Dendritic cell treated with granulocyte-macrophage colony-stimulating factor and Interleukin-4, amounts not matched to agents 40 ng/mL and 50 ng/mL, for 4 days (primary cell): ENCODE results near the gene ST3GAL5.

Source experiments
- H3K27ac Mint-ChIP-seq: one replicate; pipeline ENCODE4 v1.8.0; 2022; ENCODE audit warnings: mild to moderate bottlenecking, mixed read lengths
- H3K27me3 Mint-ChIP-seq: one replicate; pipeline ENCODE4 v1.8.0; 2022; ENCODE audit warnings: mild to moderate bottlenecking, mixed read lengths
- H3K36me3 Mint-ChIP-seq: one replicate; pipeline ENCODE4 v1.8.0; 2022; ENCODE audit warnings: low read depth, mixed read lengths
- H3K4me1 Mint-ChIP-seq: one replicate; pipeline ENCODE4 v1.8.0; 2022; ENCODE audit warnings: low read depth, mixed read lengths
- H3K4me3 Mint-ChIP-seq: one replicate; pipeline ENCODE4 v1.8.0; 2022; ENCODE audit warnings: mild to moderate bottlenecking, moderate library complexity, mixed read lengths
- H3K9me3 Mint-ChIP-seq: one replicate; pipeline ENCODE4 v1.8.0; 2022; ENCODE audit warnings: mixed read lengths
- intact Hi-C: fragments of 100-400 bp; cut with micrococcal nuclease; formaldehyde crosslinking; loops from one replicate; pipeline ENCODE4 v1.15.0; 2022

ST3GAL5 gene

DNA sequence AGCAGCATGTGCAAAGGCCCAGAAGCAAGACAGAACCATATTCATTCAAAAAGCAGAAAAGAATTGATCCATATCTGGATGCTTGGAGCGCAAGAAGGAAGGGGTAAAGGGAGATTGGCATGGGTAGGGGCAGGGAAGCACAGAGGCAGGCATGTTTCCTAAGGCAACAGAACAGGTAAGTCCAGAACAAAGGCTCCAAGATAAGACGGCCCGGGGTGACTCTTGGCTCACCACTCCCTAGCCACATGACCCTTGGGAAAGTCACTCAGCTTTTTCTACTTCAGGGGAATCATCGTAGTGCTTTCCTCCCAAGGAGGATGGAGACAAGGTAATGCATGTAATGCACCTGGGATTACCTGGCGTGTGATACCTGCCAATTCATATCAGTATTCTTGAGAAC is 37.7 kb upstream of the ST3GAL5 start:
- H3K9me3 Mint-ChIP-seq, result no peaks in the 10 kb centered on the region
- intact Hi-C loops, result no loop called here
- H3K36me3 Mint-ChIP-seq, result no peaks in the 10 kb centered on the region
- peaks cover 11% of the 10 kb centered on the region for H3K4me1 Mint-ChIP-seq
- H3K27ac Mint-ChIP-seq, result no peak overlapping the region
- peaks cover 11% of the 10 kb centered on the region for H3K27me3 Mint-ChIP-seq
- H3K4me3 Mint-ChIP-seq, result no peak overlapping the region

DNA sequence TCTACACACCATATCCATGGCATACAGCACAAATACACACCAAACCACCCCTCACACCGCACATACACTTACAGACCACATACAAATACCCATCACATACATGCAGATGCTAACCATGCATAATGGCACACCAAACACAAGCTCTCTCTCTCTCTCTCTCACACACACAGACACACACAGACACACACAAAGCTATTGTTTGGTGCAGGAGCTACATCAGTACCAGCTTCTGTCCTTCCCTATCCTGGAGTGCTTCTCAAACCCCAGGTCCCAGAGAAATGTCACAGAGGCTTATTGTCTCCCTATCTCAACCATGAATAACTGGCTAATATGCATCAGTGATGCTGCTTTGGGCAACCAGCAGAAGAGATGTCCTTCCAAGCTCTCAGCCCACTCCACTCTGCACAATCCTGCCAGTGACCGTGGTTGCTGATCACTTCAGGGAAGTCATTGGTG is 36.5 kb upstream of the ST3GAL5 start:
- Mint-ChIP-seq H3K4me1 (peaks cover 11% of the 10 kb centered on the region), H3K4me3 (no peak overlapping the region), H3K9me3 (no peaks in the 10 kb centered on the region), H3K36me3 (no peaks in the 10 kb centered on the region), H3K27ac (no peak overlapping the region), H3K27me3 (peaks cover 11% of the 10 kb centered on the region)
- intact Hi-C loops, result no loop called here

DNA sequence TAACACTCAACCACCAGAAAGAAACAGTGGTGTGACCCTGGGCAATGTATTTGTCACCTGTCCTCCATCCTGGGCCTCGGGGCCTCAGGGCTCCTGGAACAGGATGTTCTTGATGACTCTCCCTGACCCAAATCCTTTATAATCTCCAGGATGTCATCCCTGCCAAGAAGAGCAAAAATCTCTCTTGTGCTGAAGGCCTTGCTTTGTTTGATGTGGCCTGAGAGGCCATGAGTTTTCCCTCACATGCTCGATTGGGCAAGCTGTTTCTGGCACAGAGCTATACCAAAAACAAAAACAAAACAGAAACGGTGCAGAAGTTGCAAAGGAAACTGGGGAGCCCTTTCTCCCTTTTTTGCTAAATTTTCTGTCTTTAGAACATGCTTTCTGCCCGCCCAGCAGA is 35.7 kb upstream of the ST3GAL5 start:
- H3K4me1 Mint-ChIP-seq, result peaks cover 14% of the 10 kb centered on the region
- H3K4me3 Mint-ChIP-seq, result no peak overlapping the region
- H3K9me3 Mint-ChIP-seq, result no peaks in the 10 kb centered on the region
- H3K36me3 Mint-ChIP-seq, result no peaks in the 10 kb centered on the region
- no peak overlapping the region for H3K27ac Mint-ChIP-seq
- peaks cover 9% of the 10 kb centered on the region for H3K27me3 Mint-ChIP-seq
- intact Hi-C loops, result no loop called here

DNA sequence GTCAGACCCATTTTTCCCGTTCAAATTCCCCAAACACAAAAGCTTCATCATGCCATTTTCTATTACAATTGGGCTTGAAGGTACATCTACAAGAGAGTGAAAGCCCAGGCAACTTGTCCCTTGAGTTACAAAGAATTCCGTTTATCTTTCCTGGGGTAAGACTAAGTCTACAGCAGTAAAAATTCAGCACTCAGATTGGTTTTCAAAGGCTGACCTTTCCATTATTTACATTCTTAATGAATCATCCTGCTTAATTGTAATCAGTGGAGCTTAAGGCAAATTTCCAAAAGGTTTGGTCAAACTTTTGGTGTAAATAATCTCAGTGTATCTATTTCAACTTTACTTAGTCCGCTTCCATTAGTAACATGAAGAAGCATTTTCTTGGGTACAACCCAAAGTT is 33.4 kb upstream of the ST3GAL5 start:
- Mint-ChIP-seq H3K9me3 (no peaks in the 10 kb centered on the region), H3K27me3 (no peaks in the 10 kb centered on the region), H3K36me3 (no peaks in the 10 kb centered on the region), H3K4me3 (no peak overlapping the region), H3K27ac (no peak overlapping the region), H3K4me1 (peaks cover 10% of the 10 kb centered on the region)
- intact Hi-C loops, result no loop called here

DNA sequence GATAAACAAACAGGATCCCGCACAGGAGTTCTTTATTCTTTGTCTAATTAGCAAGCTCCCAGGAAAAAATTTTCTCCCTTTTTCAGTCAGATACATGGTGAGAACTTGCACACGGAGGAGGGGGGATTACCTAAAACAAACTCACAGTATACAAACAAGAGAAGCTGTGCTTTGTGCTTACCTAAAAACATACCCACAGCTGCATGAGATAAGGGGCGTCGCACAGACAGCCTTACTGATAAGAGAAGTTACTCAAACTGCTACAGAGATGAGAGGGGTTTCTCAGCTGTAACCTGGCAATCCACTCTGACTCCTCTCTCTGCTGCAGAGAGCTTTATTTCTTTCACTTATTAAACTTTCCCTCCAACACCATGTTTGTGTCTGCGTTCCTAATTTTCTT is 32.9 kb upstream of the ST3GAL5 start:
- Mint-ChIP-seq H3K9me3 (no peaks in the 10 kb centered on the region), H3K4me3 (no peak overlapping the region), H3K4me1 (peaks cover 10% of the 10 kb centered on the region), H3K27ac (no peak overlapping the region), H3K36me3 (no peaks in the 10 kb centered on the region), H3K27me3 (no peaks in the 10 kb centered on the region)
- intact Hi-C loops, result no loop called here

DNA sequence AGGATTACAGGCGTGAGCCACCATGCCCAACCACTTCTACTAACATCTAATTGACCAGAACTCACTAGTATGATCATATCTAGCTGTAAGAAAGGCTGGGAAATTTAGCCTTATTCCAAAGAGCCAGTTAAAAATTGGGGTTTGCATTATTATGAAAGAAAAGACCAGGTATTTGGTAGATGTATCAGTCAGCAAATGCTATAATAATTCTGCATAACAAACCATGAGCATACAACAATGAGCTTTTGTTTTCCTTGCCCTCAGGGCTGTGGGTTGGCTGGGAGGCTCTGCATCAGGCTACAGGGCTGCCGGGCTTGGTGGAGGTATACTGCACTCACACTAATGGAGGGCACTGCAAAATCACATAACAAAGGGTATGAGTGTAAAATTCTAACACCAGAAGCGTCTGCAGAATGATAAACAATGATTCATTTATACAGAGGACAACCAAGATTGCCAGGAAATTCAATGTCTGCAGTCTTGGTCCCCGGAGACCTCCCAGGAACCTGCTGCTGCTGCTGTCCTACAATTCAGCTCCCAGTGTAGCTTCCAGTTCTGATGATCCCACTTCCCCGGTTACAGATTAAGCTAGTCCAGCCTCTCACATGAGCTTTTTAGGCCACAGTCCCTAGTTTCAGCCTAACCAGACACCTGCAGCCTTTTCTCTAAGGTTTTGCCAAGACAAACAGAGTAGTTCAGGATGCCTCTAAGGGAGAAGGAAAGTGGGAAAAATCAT is 32.2 kb upstream of the ST3GAL5 start:
- H3K27ac Mint-ChIP-seq, result no peak overlapping the region

DNA sequence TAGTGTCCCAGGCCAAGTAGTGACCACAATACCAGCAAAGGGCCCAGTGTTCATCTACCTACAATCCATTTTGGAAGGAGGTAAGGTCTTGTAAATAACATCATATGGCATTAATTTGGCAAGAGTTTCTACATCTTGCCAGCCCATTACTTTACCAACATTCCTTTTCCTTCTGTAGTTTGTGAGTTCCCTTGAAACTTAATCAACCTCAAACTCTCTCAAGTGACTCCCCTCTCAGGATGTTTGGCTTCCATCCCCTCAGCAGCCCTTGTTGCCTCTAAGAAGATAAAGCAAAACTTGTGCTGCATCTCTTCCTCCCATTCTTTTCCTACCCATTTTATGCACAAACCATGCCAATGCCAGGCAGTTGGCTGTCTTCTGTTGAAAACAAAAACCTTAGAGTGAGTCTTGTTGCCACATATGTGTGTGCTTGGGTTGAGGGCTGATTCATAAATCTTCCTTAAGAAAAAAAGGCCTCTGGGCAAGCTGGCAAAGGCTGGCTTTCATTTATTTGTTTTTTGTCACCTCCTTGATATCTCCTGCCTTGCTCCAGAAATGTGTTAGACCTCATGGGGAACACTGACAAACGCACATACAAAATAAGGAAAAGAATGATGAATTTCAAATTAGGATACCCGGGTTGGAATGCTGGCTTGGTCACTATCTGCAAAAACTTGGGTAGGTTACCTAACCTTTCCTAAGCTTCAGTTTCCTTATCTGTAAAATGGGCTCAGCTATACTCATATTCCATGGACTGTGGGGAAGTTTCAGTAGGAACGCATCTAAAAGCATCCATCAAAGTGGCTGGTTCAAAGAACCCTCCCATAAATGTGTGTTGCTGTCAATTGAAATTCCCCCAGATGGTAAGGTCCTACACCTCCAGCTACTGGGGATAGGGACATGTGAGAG is 29.4 kb upstream of the ST3GAL5 start:
- Mint-ChIP-seq H3K36me3 (no peaks in the 10 kb centered on the region), H3K4me1 (peaks cover 15% of the 10 kb centered on the region), H3K9me3 (no peaks in the 10 kb centered on the region), H3K27ac (no peak overlapping the region), H3K27me3 (no peaks in the 10 kb centered on the region), H3K4me3 (no peak overlapping the region)
- intact Hi-C loops, result no loop called here

More for the DNA sequence above, 32.2 kb upstream of the ST3GAL5 start:
- intact Hi-C loops, result no loop called here
- Mint-ChIP-seq H3K4me3 (no peak overlapping the region), H3K27me3 (no peaks in the 10 kb centered on the region), H3K4me1 (peaks cover 10% of the 10 kb centered on the region), H3K9me3 (no peaks in the 10 kb centered on the region), H3K36me3 (no peaks in the 10 kb centered on the region)

DNA sequence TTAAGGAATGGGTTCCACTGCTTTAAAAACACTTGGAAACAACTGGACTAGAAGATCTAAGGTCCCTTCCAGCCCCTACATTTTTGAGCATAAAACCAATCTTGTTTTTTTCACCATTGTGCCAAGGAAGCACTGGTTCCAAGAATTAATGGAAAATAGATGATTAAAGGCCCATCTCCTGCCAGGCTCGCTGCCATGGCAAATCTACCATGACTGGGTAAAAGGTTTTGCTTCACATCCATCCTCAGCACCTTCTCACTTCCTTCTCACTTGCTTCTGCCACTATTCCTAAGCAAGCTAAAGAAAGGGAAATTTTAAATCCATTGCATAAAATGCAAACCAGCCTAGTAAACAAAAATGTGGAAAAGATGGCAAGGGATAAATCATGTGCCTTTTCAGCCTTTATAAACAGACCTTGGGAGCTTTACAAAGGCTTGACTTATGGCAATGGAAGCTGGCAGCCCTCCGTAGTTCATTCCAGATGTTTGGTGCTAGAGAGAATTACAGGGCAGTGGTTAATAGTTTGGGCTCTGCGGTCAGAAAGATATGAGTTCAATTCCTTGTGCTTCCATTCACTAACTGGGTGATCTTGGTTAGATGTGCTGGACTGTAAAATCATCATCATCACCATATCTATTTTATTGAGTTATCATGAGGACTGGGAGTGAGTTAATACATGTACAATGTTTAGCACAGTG is 27.0 kb upstream of the ST3GAL5 start:
- intact Hi-C loops, result no loop called here
- Mint-ChIP-seq H3K27me3 (no peaks in the 10 kb centered on the region), H3K27ac (no peak overlapping the region), H3K36me3 (no peaks in the 10 kb centered on the region), H3K4me3 (no peak overlapping the region), H3K9me3 (no peaks in the 10 kb centered on the region), H3K4me1 (peaks cover 15% of the 10 kb centered on the region)

DNA sequence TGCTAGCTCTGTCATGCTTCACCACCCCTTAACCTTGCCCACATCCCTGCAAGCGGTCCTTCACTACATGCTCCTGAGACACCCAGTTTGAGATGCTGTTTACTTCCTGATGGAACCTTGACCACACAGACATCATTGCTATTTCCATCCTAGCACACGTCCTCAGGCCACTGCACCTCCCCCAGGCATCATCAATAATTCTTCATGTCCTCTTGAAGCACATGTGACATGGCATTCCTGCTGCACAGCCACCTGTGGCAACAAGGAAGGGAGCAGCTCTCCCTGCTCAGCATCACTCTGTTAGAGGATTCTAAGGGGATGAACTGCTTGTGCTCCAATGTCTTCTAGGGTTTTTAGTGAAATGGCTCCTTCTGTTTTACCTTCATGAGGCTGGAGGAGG is 26.1 kb upstream of the ST3GAL5 start:
- H3K27ac Mint-ChIP-seq, result no peak overlapping the region
- intact Hi-C loops, result no loop called here
- no peaks in the 10 kb centered on the region for H3K27me3 Mint-ChIP-seq
- no peaks in the 10 kb centered on the region for H3K9me3 Mint-ChIP-seq
- no peaks in the 10 kb centered on the region for H3K36me3 Mint-ChIP-seq
- no peak overlapping the region for H3K4me3 Mint-ChIP-seq
- peaks cover 15% of the 10 kb centered on the region for H3K4me1 Mint-ChIP-seq

DNA sequence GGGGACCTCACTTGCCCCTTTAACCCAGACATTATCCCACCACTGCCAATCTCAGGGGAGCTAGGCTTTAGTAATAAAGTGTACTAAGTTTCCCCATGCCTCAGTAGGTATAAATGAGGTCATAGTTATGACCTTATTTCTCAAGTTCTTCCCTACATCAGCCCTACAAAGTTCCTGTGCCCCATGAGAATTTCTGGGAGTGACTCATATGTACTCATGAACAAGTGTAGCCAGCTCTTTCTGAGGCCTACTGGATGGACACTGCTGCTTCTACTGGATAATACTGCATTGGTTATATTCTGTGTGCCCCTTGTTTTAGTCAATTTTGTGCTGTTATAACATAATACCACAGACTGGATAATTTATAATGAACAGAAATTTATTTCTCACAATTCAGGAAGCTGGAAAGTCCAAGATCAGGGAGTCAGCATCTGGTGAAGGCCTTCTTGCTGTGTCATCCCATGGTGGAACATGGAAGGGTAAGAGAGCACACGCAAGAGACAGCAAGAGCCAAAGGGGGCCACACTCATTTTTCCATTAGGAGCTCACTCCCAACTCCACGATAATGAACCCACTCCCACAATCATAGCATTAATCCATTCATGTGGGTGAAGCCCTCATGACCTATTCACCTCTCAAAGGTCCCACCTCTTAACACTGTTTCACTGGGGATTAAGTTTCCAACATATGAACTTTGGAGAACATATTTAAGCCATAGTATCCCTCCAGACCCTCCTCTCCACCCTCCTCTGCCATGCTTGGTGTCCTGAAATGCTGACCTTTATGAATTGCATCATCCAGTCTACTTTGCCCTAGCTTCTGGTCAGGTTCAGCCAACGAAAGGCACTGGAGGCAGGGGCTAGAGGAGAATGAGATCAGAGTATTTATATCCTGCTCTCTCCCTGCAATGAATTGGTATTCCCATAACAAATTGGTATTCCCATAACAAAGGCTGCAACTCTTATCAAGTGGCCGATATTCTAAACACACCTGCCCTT is 25.4 kb upstream of the ST3GAL5 start:
- intact Hi-C loops, result no loop called here
- Mint-ChIP-seq H3K36me3 (no peaks in the 10 kb centered on the region), H3K4me1 (peaks cover 14% of the 10 kb centered on the region), H3K27ac (no peak overlapping the region), H3K27me3 (no peaks in the 10 kb centered on the region), H3K4me3 (no peak overlapping the region), H3K9me3 (no peaks in the 10 kb centered on the region)

DNA sequence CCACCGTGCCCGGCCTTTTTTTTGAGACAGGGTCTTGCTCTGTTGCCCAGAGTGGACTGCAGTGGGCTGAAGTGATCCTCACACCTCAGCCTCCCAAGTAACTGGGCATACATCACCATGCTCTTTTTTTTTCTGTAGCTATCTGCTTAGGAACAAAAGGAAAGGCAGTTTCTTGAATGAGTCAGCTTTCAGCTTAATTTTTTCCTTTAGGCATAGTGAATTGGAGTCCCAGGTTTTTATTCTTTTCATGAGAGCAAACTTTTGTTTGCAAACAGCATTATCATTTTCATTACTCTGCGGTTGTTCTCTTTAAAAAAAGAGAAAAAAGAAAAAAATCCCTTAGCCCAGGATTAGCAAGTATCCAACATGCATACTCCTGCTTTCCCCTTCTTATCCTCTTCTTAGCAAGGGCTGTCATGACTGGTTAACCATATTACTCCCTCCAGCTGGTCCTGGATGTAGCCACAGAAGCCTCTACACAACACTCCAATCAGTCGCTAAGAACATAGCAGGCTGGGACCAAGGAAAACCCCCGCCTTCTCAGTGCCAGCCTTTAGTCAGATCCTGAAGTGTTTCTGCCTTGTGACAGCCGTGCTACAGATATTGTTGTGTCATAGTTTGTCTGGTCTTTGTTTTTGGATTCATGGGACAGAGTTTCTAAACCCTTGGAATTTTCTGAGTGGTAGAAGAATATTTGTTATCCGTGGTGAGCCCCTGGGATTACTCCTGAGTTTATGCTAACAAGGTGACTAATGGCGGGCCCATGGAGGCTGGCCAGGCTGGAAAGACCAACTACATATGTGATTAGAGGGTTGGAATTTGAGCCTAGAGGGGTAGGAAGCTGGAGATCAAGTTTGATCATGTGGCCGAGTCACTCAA is 23.3 kb upstream of the ST3GAL5 start:
- intact Hi-C loops, result no loop called here
- Mint-ChIP-seq H3K9me3 (no peaks in the 10 kb centered on the region), H3K4me1 (peaks cover 24% of the 10 kb centered on the region), H3K36me3 (no peaks in the 10 kb centered on the region), H3K4me3 (no peak overlapping the region), H3K27ac (no peak overlapping the region), H3K27me3 (no peaks in the 10 kb centered on the region)

DNA sequence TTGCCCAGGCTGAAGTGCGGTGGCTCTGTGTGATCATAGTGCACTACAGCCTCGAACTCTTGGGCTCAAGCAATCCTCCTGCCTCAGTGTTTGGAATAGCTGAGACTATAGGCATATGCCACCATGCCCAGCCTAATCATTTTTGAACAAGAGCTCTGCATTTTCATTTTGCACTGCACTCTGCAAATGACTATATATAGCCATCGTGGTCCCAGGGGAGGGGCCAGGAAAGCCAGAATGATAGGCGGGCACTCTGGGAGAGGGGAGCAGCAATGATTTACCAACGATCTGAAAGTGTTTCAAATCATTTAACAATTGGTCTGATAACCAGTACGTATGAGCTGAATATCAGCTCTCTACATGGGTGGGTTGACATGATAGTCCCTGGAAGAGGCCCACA is 22.3 kb upstream of the ST3GAL5 start:
- Mint-ChIP-seq H3K27ac (no peak overlapping the region), H3K4me1 (peaks cover 28% of the 10 kb centered on the region), H3K4me3 (no peak overlapping the region), H3K9me3 (no peaks in the 10 kb centered on the region), H3K36me3 (no peaks in the 10 kb centered on the region), H3K27me3 (no peaks in the 10 kb centered on the region)
- intact Hi-C loops, result no loop called here
